ENCODE results near the gene DLX6. TPM values are rescaled to one million over a fixed set of nuclear protein-coding genes. Genes with fewer than 3 reads are reported as not detected.

The DLX6 gene
- total RNA-seq, 2 experiments from 2014 or later: not detected

- no peak overlapping the region for H3K4me3 Mint-ChIP-seq
- ChIA-PET CTCF (no interaction called here), POLR2A (no interaction called here)
- no peaks in the 10 kb centered on the region for H3K9me3 Mint-ChIP-seq
- TF ChIP-seq, protein P1, sequence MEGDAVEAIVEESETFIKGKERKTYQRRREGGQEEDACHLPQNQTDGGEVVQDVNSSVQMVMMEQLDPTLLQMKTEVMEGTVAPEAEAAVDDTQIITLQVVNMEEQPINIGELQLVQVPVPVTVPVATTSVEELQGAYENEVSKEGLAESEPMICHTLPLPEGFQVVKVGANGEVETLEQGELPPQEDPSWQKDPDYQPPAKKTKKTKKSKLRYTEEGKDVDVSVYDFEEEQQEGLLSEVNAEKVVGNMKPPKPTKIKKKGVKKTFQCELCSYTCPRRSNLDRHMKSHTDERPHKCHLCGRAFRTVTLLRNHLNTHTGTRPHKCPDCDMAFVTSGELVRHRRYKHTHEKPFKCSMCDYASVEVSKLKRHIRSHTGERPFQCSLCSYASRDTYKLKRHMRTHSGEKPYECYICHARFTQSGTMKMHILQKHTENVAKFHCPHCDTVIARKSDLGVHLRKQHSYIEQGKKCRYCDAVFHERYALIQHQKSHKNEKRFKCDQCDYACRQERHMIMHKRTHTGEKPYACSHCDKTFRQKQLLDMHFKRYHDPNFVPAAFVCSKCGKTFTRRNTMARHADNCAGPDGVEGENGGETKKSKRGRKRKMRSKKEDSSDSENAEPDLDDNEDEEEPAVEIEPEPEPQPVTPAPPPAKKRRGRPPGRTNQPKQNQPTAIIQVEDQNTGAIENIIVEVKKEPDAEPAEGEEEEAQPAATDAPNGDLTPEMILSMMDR (IDR thresholded peaks at IDR 0.05): no peak
- intact Hi-C loops (cut with micrococcal nuclease): no loop called here
- no peaks in the 10 kb centered on the region for H3K4me1 Mint-ChIP-seq (ENCODE audit: low read depth)
- ATAC-seq (no peak), DNase-seq (no peak)
- peaks cover 51% of the 10 kb centered on the region for H3K27me3 Mint-ChIP-seq
- H3K36me3 Mint-ChIP-seq (ENCODE audit: low read depth): no peaks in the 10 kb centered on the region
- no peak overlapping the region for H3K27ac Mint-ChIP-seq
These were observed 19.4 kb upstream of the DLX6 start for GRCh38 chr7:96985992-96986391.

DNA sequence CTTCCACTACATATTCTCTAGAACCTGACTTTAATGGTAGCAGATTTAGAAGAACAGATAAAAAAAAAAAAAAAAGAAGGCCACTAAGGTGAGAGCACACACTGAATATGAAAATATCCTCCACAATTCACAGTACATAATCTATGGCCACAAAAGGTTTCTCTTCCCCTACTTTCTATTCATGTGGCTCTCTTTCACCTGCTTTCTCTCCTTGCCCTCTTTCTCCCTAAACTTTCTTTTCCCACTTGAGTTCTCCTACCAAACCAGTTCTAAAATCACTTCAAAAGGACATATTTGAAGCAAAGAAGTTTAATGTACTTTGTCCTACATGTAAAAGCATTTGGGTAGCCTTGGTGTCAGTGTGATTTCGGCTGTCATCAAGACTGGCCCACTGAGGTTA, 18.5 kb upstream of the DLX6 start:
- Mint-ChIP-seq H3K27me3 (peaks cover 54% of the 10 kb centered on the region), H3K36me3 (ENCODE audit: low read depth) (no peaks in the 10 kb centered on the region), H3K4me3 (no peak overlapping the region), H3K4me1 (ENCODE audit: low read depth) (no peaks in the 10 kb centered on the region), H3K9me3 (no peaks in the 10 kb centered on the region), H3K27ac (no peak overlapping the region)
- ChIA-PET CTCF (interaction anchor here (1.4 kb wide), 1 partner anchor 35 kb away, joined by 4 read pairs; no protein-coding TSS in a partner anchor), POLR2A (no interaction called here)
- DNase-seq: no peak
- no peak for ATAC-seq
- intact Hi-C loops (cut with micrococcal nuclease): no loop called here
- TF ChIP-seq, protein P1 (IDR thresholded peaks at IDR 0.05): no peak

- CTCF ChIA-PET: interaction anchor here (1.0 to 5.7 kb wide), 4 partner anchors 11 to 42 kb away, joined by 3 to 22 read pairs (median 4); no protein-coding TSS in a partner anchor
- DNase-seq: no peak
- intact Hi-C loops (cut with micrococcal nuclease): no loop called here
- no peak for ATAC-seq
- Mint-ChIP-seq H3K27ac (no peak overlapping the region), H3K27me3 (peaks cover 59% of the 10 kb centered on the region), H3K9me3 (no peaks in the 10 kb centered on the region), H3K4me3 (no peak overlapping the region), H3K36me3 (ENCODE audit: low read depth) (no peaks in the 10 kb centered on the region), H3K4me1 (ENCODE audit: low read depth) (no peaks in the 10 kb centered on the region)
- POLR2A ChIA-PET: no interaction called here
- TF ChIP-seq, protein P1 (IDR thresholded peaks at IDR 0.05): no peak
These were observed 17.6 kb upstream of the DLX6 start for GRCh38 chr7:96987719-96988118.

DNA sequence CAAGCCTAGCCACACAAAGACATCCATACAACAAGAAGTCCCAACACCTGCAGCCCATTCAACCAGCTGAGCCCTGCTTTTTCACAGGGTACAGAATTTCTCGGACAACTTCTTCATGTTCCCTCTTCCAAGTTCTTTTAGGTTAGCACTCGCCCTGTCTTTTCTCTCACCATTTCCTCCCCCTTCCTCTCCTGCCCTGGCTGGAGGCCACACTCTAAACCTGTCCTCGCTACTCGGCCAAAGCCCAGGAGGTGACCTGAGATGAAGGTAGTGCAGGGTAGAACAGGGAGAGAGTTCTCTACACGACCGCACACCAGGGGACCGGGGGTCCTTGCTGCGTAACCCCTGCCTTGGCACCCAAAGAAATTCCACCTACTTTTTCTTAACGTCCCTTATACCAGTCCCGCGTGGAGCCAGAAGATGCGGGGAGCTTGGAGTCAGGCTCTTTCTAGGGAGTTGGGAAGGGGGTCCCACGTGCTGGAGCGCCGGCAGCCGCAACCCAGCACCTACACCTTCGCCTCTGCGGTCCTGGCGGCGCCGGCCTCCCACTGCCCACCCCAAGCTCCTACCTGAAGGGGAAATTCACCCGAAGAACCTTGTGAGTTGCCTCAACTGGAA, 16.0 kb upstream of the DLX6 start:
- Mint-ChIP-seq H3K4me3 (no peak overlapping the region), H3K36me3 (ENCODE audit: low read depth) (no peaks in the 10 kb centered on the region), H3K4me1 (ENCODE audit: low read depth) (no peaks in the 10 kb centered on the region), H3K9me3 (no peaks in the 10 kb centered on the region), H3K27me3 (peaks cover 70% of the 10 kb centered on the region), H3K27ac (no peak overlapping the region)
- CTCF ChIA-PET: interaction anchor here (0.7 to 5.7 kb wide), 2 partner anchors 38 to 451 kb away, joined by 3 to 22 read pairs; no protein-coding TSS in a partner anchor
- POLR2A ChIA-PET: no interaction called here
- TF ChIP-seq, protein P1 (IDR thresholded peaks at IDR 0.05): no peak
- ATAC-seq (no peak), DNase-seq (no peak)
- intact Hi-C loops (cut with micrococcal nuclease): no loop called here

DNA sequence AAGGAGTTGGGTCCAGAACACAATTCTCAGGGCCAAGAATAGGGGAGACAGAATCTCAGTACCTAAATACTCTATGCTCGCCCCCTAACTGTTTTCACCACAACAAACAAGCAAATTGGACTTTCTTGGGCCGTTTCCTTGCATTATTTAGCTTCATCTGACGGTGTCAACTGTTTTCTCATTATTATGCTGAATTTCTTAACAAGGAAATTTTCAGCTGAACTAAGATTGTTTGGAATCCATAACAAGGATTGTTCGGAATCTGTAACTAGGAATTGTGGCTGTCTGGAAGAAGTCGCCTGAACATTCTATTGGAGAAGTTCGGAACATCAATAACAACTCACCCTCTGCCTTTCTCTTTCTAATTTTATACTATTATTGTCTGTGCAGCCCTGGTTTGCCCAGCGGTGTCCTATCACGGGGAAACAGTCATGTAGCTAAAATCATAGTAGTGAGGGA, 15.5 kb upstream of the DLX6 start:
- intact Hi-C loops (cut with micrococcal nuclease): loop anchor here (5.0 kb wide), 1 partner anchor 37 kb away; no protein-coding TSS in a partner anchor
- no peak for ATAC-seq
- CTCF ChIA-PET: interaction anchor here (5.7 kb wide), 1 partner anchor 37 kb away, joined by 22 read pairs; no protein-coding TSS in a partner anchor

More for the DNA sequence above, 15.5 kb upstream of the DLX6 start:
- TF ChIP-seq, protein P1 (IDR thresholded peaks at IDR 0.05): no peak
- Mint-ChIP-seq H3K27ac (no peak overlapping the region), H3K4me1 (ENCODE audit: low read depth) (no peaks in the 10 kb centered on the region), H3K27me3 (peaks cover 72% of the 10 kb centered on the region), H3K36me3 (ENCODE audit: low read depth) (no peaks in the 10 kb centered on the region), H3K4me3 (no peak overlapping the region), H3K9me3 (no peaks in the 10 kb centered on the region)
- no peak for DNase-seq
- POLR2A ChIA-PET: interaction anchor here (0.9 kb wide), 1 partner anchor 15 kb away, joined by 3 read pairs; no protein-coding TSS in a partner anchor

Measured in activated CD8-positive, alpha-beta T cell treated with anti-CD3 and anti-CD28 coated beads for 36 hours (primary cell).